ENCODE results near the gene GPR84. TPM values are rescaled to one million over a fixed set of nuclear protein-coding genes. Genes with fewer than 3 reads are reported as not detected.
A peak's percentile ranks its signal among the peaks of the same experiment; 100 is the strongest.
"Not testable (repeated sequence)": the region's sequence is repeated elsewhere in the genome, so short reads cannot be mapped to it uniquely, and the experiment has no call there.

The GPR84 gene
- total RNA-seq, 2 experiments from 2014 or later: 0.27 to 0.53 TPM

- peaks cover 4% of the 10 kb centered on the region for H3K36me3 ChIP-seq (ENCODE audit: insufficient read depth, low read length)
- intact Hi-C loops (cut with DNase I, micrococcal nuclease): no loop called here
- Mint-ChIP-seq H3K27me3 (no peaks in the 10 kb centered on the region), H3K4me1 (ENCODE audit: low read depth) (peaks cover 23% of the 10 kb centered on the region), H3K27ac (peak overlapping the region; percentile 7), H3K4me3 (peak overlapping the region; percentile 8), H3K9me3 (no peaks in the 10 kb centered on the region), H3K36me3 (ENCODE audit: low read depth) (peaks cover 14% of the 10 kb centered on the region)
- no peak for TF ChIP-seq CTCF (IDR thresholded peaks at IDR 0.05)
- ATAC-seq (ENCODE audit: poor library complexity): no peak
- no peaks in the 10 kb centered on the region for H3K27me3 ChIP-seq (ENCODE audit: control insufficient read depth in 1 of 2, insufficient read depth in 2 of 2, low read length in 2 of 2)
- POLR2A ChIA-PET: no interaction called here
- CTCF ChIA-PET: interaction anchor here (1.8 to 3.3 kb wide), 2 partner anchors 19 to 23 kb away, joined by 5 to 23 read pairs; no protein-coding TSS in a partner anchor
- no peak overlapping the region for H3K27ac ChIP-seq (ENCODE audit: low read depth in 1 of 2, low read length in 2 of 2)
- no peak for DNase-seq
- no peak overlapping the region for H3K4me3 ChIP-seq (ENCODE audit: low read length)
- H3K9me3 ChIP-seq (ENCODE audit: control insufficient read depth in 1 of 2, insufficient read depth in 1 of 2, low read length in 2 of 2): no peaks in the 10 kb centered on the region
- H3K4me1 ChIP-seq (ENCODE audit: insufficient read depth, low read length): peaks cover 46% of the 10 kb centered on the region
These were observed 8.1 kb downstream of the GPR84 start for GRCh38 chr12:54356228-54356627.

- H3K4me3 Mint-ChIP-seq: peak overlapping the region; percentile 8
- ChIA-PET POLR2A (no interaction called here), CTCF (no interaction called here)
- Histone ChIP-seq H3K27me3 (ENCODE audit: control insufficient read depth in 1 of 2, insufficient read depth in 2 of 2, low read length in 2 of 2) (no peaks in the 10 kb centered on the region), H3K36me3 (ENCODE audit: insufficient read depth, low read length) (peaks cover 13% of the 10 kb centered on the region), H3K27ac (ENCODE audit: low read depth in 1 of 2, low read length in 2 of 2) (no peak overlapping the region), H3K9me3 (ENCODE audit: control insufficient read depth in 1 of 2, insufficient read depth in 1 of 2, low read length in 2 of 2) (no peaks in the 10 kb centered on the region), H3K4me3 (ENCODE audit: low read length) (no peak overlapping the region), H3K4me1 (ENCODE audit: insufficient read depth, low read length) (peaks cover 40% of the 10 kb centered on the region)
- intact Hi-C loops (cut with DNase I, micrococcal nuclease): no loop called here
- H3K27me3 Mint-ChIP-seq: no peaks in the 10 kb centered on the region
- H3K27ac Mint-ChIP-seq: peak overlapping the region; percentile 7
- TF ChIP-seq CTCF (IDR thresholded peaks at IDR 0.05): no peak
- H3K4me1 Mint-ChIP-seq (ENCODE audit: low read depth): peaks cover 18% of the 10 kb centered on the region
- ATAC-seq (ENCODE audit: poor library complexity) (no peak), DNase-seq (no peak)
- H3K36me3 Mint-ChIP-seq (ENCODE audit: low read depth): peaks cover 24% of the 10 kb centered on the region
- no peaks in the 10 kb centered on the region for H3K9me3 Mint-ChIP-seq
These were observed 9.0 kb downstream of the GPR84 start for GRCh38 chr12:54355104-54355815.

GRCh38 chr12:54354271-54354670 is 10.0 kb downstream of the GPR84 start:
- H3K27ac Mint-ChIP-seq; H3K4me3 ChIP-seq (ENCODE audit: low read length); DNase-seq; H3K9me3 Mint-ChIP-seq; H3K9me3 ChIP-seq (ENCODE audit: control insufficient read depth in 1 of 2, insufficient read depth in 1 of 2, low read length in 2 of 2); H3K27ac ChIP-seq (ENCODE audit: low read depth in 1 of 2, low read length in 2 of 2); H3K27me3 Mint-ChIP-seq; ATAC-seq (ENCODE audit: poor library complexity); H3K27me3 ChIP-seq (ENCODE audit: control insufficient read depth in 1 of 2, insufficient read depth in 2 of 2, low read length in 2 of 2); H3K4me3 Mint-ChIP-seq; intact Hi-C loops (cut with DNase I, micrococcal nuclease): not testable (repeated sequence)
- ChIA-PET CTCF (interaction anchor here (0.6 to 1.4 kb wide), 3 partner anchors 14 to 1150 kb away, joined by 3 to 5 read pairs (median 4); no protein-coding TSS in a partner anchor), POLR2A (interaction anchor here (0.8 kb wide), 1 partner anchor 68 kb away, joined by 3 read pairs; no protein-coding TSS in a partner anchor)
- Mint-ChIP-seq H3K36me3 (ENCODE audit: low read depth) (peaks cover 34% of the 10 kb centered on the region), H3K4me1 (ENCODE audit: low read depth) (peaks cover 18% of the 10 kb centered on the region)
- peaks cover 30% of the 10 kb centered on the region for H3K4me1 ChIP-seq (ENCODE audit: insufficient read depth, low read length)
- H3K36me3 ChIP-seq (ENCODE audit: insufficient read depth, low read length): peaks cover 23% of the 10 kb centered on the region

Data from CD4-positive, alpha-beta T cell (primary cell).